Right lobe of liver (tissue), 6 donors: ENCODE results near the gene PUS3. TPM values are rescaled to one million over a fixed set of nuclear protein-coding genes. Genes with fewer than 3 reads are reported as not detected.

ENCODE experiments used
- ATAC-seq, 4 donors: fragments of 200-7000 bp; cut with Tn5 transposase; one replicate each; pipeline ENCODE4 v1.9.1; 2020; ENCODE audit warnings: mild to moderate bottlenecking in 4 of 4, moderate library complexity in 4 of 4
- DNase-seq, 3 donors: peaks; one replicate each; pipeline ENCODE4 v3.0.0-alpha.2; 2020
- H3K27ac ChIP-seq, 3 donors: fragments of 200-600 bp; one replicate each; pipeline ENCODE4 v1.8.0; 2022
- H3K27me3 ChIP-seq, 2 donors: fragments of 200-600 bp; one replicate each; pipeline ENCODE4 v1.8.0; 2022
- H3K36me3 ChIP-seq, 4 donors: fragments of 200-600 bp; sonication (generic) in 1 of 4; one replicate each; pipeline versions ENCODE4 v1.5.1 to v1.8.0; 2017 to 2022; ENCODE audit warnings: control low read depth in 1 of 4
- H3K4me1 ChIP-seq, 4 donors: fragments of 200-600 bp; sonication (generic) in 1 of 4; one replicate each; pipeline versions ENCODE4 v1.5.1 to v1.8.0; 2017 to 2022; ENCODE audit warnings: control low read depth in 1 of 4
- H3K4me3 ChIP-seq, 3 donors: fragments of 200-600 bp; one replicate each; pipeline ENCODE4 v1.8.0; 2022
- H3K9me3 ChIP-seq, 4 donors: fragments of 200-600 bp; sonication (generic) in 1 of 4; one replicate each; pipeline versions ENCODE4 v1.5.1 to v1.8.0; 2017 to 2022; ENCODE audit warnings: control low read depth in 1 of 4
- POLR2A ChIP-seq: fragments of 450-650 bp; IDR thresholded peaks from one replicate; pipeline ENCODE4 v1.6.1; 2017; ENCODE audit warnings: antibody characterized with exemption, mild to moderate bottlenecking
- WGBS: methylation state at CpG from one replicate; pipeline ENCODE4 v1.1.6; 2018; ENCODE audit warnings: low coverage, low lambda C conversion rate; ENCODE audit not compliant: insufficient coverage; ENCODE audit errors: missing lambda C conversion rate; 5-methylcytosine and 5-hydroxymethylcytosine counted together
- intact Hi-C, 2 donors: fragments of 100-400 bp; cut with DNase I; formaldehyde crosslinking; loops; one replicate each; pipeline versions ENCODE4 v1.11.2 to v1.14.1; 2022
- total RNA-seq, 6 experiments: library from RNA; depleted of rRNA in 2 of 6; stranded (reverse); fragments of >200 nt in 2 of 6; fragmentation: NEBNext Ultra II Directional in 3 of 6; extraction: Animal tissue kit (Norgen Biotek cat#: 25700) in 3 of 6; gene quantifications; one replicate each; pipeline versions ENCODE4 v1.1.0 to v1.2.4, GENCODE V29; 2016 to 2023
- TF ChIP-seq, protein P1 (sequence below), 4 donors: fragments of 200-600 bp in 3 of 4; fragments of 450-650 bp in 1 of 4; IDR thresholded peaks; one replicate each; pipeline versions ENCODE4 v1.5.1 to v1.8.0; 2016 to 2022; ENCODE audit warnings: antibody characterized with exemption in 4 of 4, mild to moderate bottlenecking in 2 of 4
- donor health status: DM: no; HTN: yes; CAD: no.
- donor health status: DM: no; HTN: no; CAD: no.
- donor health status: DM: no; HTN: no; CAD: no.
- donor health status: DM: no; HTN: yes; CAD: no.
- donor health status: DM: no; HTN: yes; CAD: no.

PUS3 gene
- total RNA-seq, 6 experiments from 2014 or later, result 11.8 to 24.7 (median 17.4) TPM

- Histone ChIP-seq H3K36me3 (no peaks in the 10 kb centered on the region), H3K27me3 (no peaks in the 10 kb centered on the region), H3K4me3 (no peak overlapping the region), H3K4me1 (no peaks in the 10 kb centered on the region), H3K27ac (no peak overlapping the region), H3K9me3 (no peaks in the 10 kb centered on the region)
- 71% methylated on average over 5 of the region's 8 CpGs for WGBS
- DNase-seq (no peak), ATAC-seq (no peak)
- intact Hi-C loops, result no loop called here
- no peak for TF ChIP-seq POLR2A
- TF ChIP-seq, protein P1, sequence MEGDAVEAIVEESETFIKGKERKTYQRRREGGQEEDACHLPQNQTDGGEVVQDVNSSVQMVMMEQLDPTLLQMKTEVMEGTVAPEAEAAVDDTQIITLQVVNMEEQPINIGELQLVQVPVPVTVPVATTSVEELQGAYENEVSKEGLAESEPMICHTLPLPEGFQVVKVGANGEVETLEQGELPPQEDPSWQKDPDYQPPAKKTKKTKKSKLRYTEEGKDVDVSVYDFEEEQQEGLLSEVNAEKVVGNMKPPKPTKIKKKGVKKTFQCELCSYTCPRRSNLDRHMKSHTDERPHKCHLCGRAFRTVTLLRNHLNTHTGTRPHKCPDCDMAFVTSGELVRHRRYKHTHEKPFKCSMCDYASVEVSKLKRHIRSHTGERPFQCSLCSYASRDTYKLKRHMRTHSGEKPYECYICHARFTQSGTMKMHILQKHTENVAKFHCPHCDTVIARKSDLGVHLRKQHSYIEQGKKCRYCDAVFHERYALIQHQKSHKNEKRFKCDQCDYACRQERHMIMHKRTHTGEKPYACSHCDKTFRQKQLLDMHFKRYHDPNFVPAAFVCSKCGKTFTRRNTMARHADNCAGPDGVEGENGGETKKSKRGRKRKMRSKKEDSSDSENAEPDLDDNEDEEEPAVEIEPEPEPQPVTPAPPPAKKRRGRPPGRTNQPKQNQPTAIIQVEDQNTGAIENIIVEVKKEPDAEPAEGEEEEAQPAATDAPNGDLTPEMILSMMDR (IDR thresholded peaks at IDR 0.05), result no peak
Observed at GRCh38 chr11:125883375-125883774, 19.6 kb downstream of the PUS3 start.

DNA sequence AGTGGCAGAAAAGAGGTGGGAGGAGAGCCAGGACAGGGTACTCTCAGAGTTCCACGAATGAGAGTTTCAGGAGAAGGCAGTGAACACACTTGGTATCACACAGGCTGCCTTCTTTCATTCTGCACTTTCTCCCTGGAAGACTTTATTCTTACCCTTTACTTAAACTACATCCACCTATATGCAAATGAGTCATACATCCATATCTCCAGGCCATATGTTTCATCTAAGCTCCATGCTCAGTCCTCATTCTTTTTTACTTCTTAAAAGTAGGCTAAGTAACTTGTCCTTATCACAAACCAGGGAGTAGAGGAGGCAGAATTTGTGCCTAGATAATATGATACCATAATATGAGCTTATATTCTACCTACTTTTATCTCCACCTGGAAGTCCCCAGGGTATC is 21.7 kb downstream of the PUS3 start:
- ATAC-seq, result no peak
- H3K27me3 ChIP-seq, result no peaks in the 10 kb centered on the region
- 38% methylated on average over 1 of the region's 1 CpG for WGBS

GRCh38 chr11:125874556-125875124 is 28.4 kb downstream of the PUS3 start:
- 11% methylated on average over 8 of the region's 8 CpGs for WGBS
- ATAC-seq, result peak; percentile 94 to 98 (median 96)
- no peak for TF ChIP-seq POLR2A
- TF ChIP-seq, protein P1 (IDR thresholded peaks at IDR 0.05), result peak; percentile 67 to 81 (median 76)
- DNase-seq, result peak in 1 of 3 donors; percentile 59
- Histone ChIP-seq H3K27ac (no peak overlapping the region), H3K4me3 (no peak overlapping the region), H3K27me3 (no peaks in the 10 kb centered on the region), H3K4me1 (no peaks in the 10 kb centered on the region), H3K9me3 (no peaks in the 10 kb centered on the region), H3K36me3 (no peaks in the 10 kb centered on the region)
- intact Hi-C loops, result no loop called here

More for the DNA sequence above, 21.7 kb downstream of the PUS3 start:
- DNase-seq, result no peak
- no peak overlapping the region for H3K27ac ChIP-seq
- intact Hi-C loops, result no loop called here
- H3K9me3 ChIP-seq, result no peaks in the 10 kb centered on the region
- TF ChIP-seq, protein P1 (IDR thresholded peaks at IDR 0.05), result no peak
- TF ChIP-seq POLR2A, result no peak
- no peaks in the 10 kb centered on the region for H3K4me1 ChIP-seq
- no peak overlapping the region for H3K4me3 ChIP-seq
- no peaks in the 10 kb centered on the region for H3K36me3 ChIP-seq

DNA sequence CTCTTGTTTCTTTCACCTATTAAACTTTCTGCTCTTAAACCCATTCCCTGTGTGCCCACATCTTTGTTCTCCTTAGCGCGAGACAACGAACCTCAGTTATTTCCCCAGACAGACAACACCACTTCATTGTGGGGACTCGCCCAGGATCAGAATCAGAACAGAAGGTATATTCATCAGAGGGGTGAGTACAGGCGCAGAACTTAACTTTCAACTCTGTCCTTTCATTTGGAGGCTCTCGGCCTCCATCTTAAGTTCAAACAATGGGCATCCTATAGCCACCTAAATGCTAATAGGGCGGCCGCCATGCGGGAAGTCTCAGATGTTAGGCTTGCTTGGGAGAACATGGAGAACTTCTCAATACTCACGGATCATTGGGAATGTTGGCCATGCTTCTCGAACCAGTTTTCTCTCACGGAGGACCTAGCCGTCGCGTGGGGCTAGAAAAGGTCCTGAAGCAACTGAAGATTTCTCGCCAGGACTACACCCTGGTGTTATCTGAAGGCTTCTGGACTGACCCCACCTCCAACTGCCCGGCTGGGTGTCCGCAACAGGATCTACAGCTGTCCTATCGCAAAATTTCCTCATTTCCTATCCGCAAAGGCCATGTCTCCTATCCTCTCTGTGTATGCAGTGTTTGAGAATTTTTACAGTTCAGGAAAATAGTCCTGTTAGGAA is 29.0 kb downstream of the PUS3 start:
- Histone ChIP-seq H3K36me3 (no peaks in the 10 kb centered on the region), H3K27ac (no peak overlapping the region), H3K9me3 (no peaks in the 10 kb centered on the region), H3K4me1 (no peaks in the 10 kb centered on the region), H3K27me3 (no peaks in the 10 kb centered on the region), H3K4me3 (no peak overlapping the region)
- peak in 3 of 4 donors; percentile 14 to 52 (median 40) for ATAC-seq
- 74% methylated on average over 9 of the region's 20 CpGs for WGBS
- no peak for TF ChIP-seq POLR2A
- TF ChIP-seq, protein P1 (IDR thresholded peaks at IDR 0.05), result no peak
- intact Hi-C loops, result no loop called here
- DNase-seq, result no peak
